Trophoblast cell (in vitro differentiated cells and primary cell): Measurements from ENCODE around the gene NTNG1.

Experiments
- DNase-seq, 2 donors: peaks; one replicate each; pipeline ENCODE4 v3.0.0-alpha.2; 2016
- H2AFZ ChIP-seq: 2 replicates; pipeline ENCODE4 v1.6.1; 2013; ENCODE audit warnings: low read length, moderate library complexity, mild to moderate bottlenecking; ENCODE audit not compliant: insufficient read depth, poor library complexity
- H2AK5ac ChIP-seq: 2 replicates; pipeline ENCODE4 v1.6.1; 2013; ENCODE audit warnings: mild to moderate bottlenecking, low read length
- H2BK120ac ChIP-seq: 2 replicates; pipeline ENCODE4 v1.6.1; 2013; ENCODE audit warnings: low read length, mild to moderate bottlenecking, moderate library complexity; ENCODE audit not compliant: insufficient read depth, poor library complexity
- H2BK12ac ChIP-seq: 2 replicates; pipeline ENCODE4 v1.6.1; 2013; ENCODE audit warnings: mild to moderate bottlenecking, low read length, moderate library complexity
- H2BK5ac ChIP-seq: 2 replicates; pipeline ENCODE4 v1.6.1; 2013; ENCODE audit warnings: low read length, low read depth, moderate library complexity, mild to moderate bottlenecking; ENCODE audit not compliant: poor library complexity
- H3K14ac ChIP-seq: 2 replicates; pipeline ENCODE4 v1.6.1; 2013; ENCODE audit warnings: mild to moderate bottlenecking, low read length
- H3K18ac ChIP-seq: 2 replicates; pipeline ENCODE4 v1.6.1; 2013; ENCODE audit warnings: mild to moderate bottlenecking, low read length
- H3K23ac ChIP-seq: 2 replicates; pipeline ENCODE4 v1.6.1; 2013; ENCODE audit warnings: low read length
- H3K27ac ChIP-seq: 2 replicates; pipeline ENCODE4 v1.5.1; 2013; ENCODE audit warnings: low read depth, mild to moderate bottlenecking, inconsistent platforms, low read length, moderate library complexity
- H3K27me3 ChIP-seq: 2 replicates; pipeline ENCODE4 v1.6.1; 2013; ENCODE audit warnings: inconsistent platforms, mild to moderate bottlenecking, low read length, moderate library complexity; ENCODE audit not compliant: insufficient read depth
- H3K36me3 ChIP-seq, 2 experiments: 1 replicate in 1 of 2; 2 replicates in 1 of 2; pipeline ENCODE4 v1.6.1; 2013; ENCODE audit warnings: low read length in 2 of 2, mild to moderate bottlenecking in 2 of 2, moderate library complexity in 1 of 2; ENCODE audit not compliant: insufficient read depth in 2 of 2, control insufficient read depth in 1 of 2
- H3K4ac ChIP-seq: 2 replicates; pipeline ENCODE4 v1.6.1; 2013; ENCODE audit warnings: low read depth, mild to moderate bottlenecking, low read length, moderate library complexity
- H3K4me1 ChIP-seq, 2 experiments: 1 replicate in 1 of 2; 2 replicates in 1 of 2; pipeline ENCODE4 v1.6.1; 2013; ENCODE audit warnings: low read length in 2 of 2, mild to moderate bottlenecking in 2 of 2, moderate library complexity in 1 of 2; ENCODE audit not compliant: insufficient read depth in 2 of 2, control insufficient read depth in 1 of 2
- H3K4me2 ChIP-seq: 2 replicates; pipeline ENCODE4 v1.6.1; 2013; ENCODE audit warnings: inconsistent platforms, mild to moderate bottlenecking, low read length, moderate library complexity
- H3K4me3 ChIP-seq: 2 replicates; pipeline ENCODE4 v1.5.1; 2013; ENCODE audit warnings: mild to moderate bottlenecking, low read depth, low read length, inconsistent platforms
- H3K79me1 ChIP-seq: one replicate; pipeline ENCODE4 v1.6.1; 2013; ENCODE audit warnings: low read length
- H3K79me2 ChIP-seq: 2 replicates; pipeline ENCODE4 v1.6.1; 2013; ENCODE audit warnings: low read length, mild to moderate bottlenecking; ENCODE audit not compliant: control insufficient read depth, insufficient read depth, poor library complexity
- H3K9ac ChIP-seq: 2 replicates; pipeline ENCODE4 v1.6.1; 2013; ENCODE audit warnings: mild to moderate bottlenecking, low read length
- H3K9me3 ChIP-seq: 2 replicates; pipeline ENCODE4 v1.6.1; 2013; ENCODE audit warnings: low read depth, mild to moderate bottlenecking, control low read depth, inconsistent platforms, low read length; ENCODE audit not compliant: insufficient read depth
- H4K12ac ChIP-seq: 2 replicates; pipeline ENCODE4 v1.6.1; 2013; ENCODE audit warnings: low read depth, mild to moderate bottlenecking, low read length, moderate library complexity
- H4K8ac ChIP-seq: 2 replicates; pipeline ENCODE4 v1.6.1; 2013; ENCODE audit warnings: low read depth, mild to moderate bottlenecking, low read length, moderate library complexity
- H4K91ac ChIP-seq: one replicate; pipeline ENCODE4 v1.6.1; 2013; ENCODE audit warnings: low read depth, mild to moderate bottlenecking, low read length, moderate library complexity
- WGBS: extraction: QIAGEN DNeasy Blood & Tissue Kit; methylation state at CpG from one replicate; pipeline ENCODE4 v1.1.7; 2013; ENCODE audit warnings: missing lambda C conversion rate; ENCODE audit not compliant: insufficient read length, insufficient coverage; ENCODE audit errors: extremely low coverage; 5-methylcytosine and 5-hydroxymethylcytosine counted together

Gene NTNG1

DNA sequence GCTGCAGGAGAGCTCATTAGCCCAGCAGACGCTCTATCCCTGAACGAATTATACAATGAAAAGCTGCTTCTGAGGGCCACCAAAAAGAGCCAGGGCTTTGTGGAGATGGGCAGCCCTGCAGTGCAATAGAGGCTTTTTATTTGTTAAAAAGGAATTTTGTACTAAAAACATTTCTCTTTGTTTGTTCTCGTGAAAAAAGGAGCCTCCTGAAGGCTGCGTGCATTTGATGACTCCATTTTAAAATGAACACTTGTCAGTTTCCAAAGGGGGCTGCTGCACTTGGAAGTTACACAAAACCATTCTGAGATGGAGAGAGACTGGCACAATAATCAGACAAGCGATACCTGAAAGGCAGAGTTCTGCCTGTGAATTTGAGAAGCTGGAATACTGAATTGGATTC lies 202.8 kb downstream of the NTNG1 start:
- H3K36me3 ChIP-seq, result no peaks in the 10 kb centered on the region
- H2BK5ac ChIP-seq, result no peak overlapping the region
- H2AK5ac ChIP-seq, result no peak overlapping the region
- H3K23ac ChIP-seq, result no peak overlapping the region
- no peak overlapping the region for H3K14ac ChIP-seq
- no peak overlapping the region for H3K27ac ChIP-seq
- H3K4me1 ChIP-seq, result no peaks in the 10 kb centered on the region
- no peak overlapping the region for H2BK12ac ChIP-seq
- no peak overlapping the region for H3K4me3 ChIP-seq
- H3K9me3 ChIP-seq, result no peaks in the 10 kb centered on the region
- H3K4me2 ChIP-seq, result no peak overlapping the region
- H3K79me1 ChIP-seq, result no peaks in the 10 kb centered on the region
- H3K9ac ChIP-seq, result no peak overlapping the region
- H4K12ac ChIP-seq, result no peak overlapping the region
- DNase-seq, result no peak
- no CpG with 5 or more reads among the region's 5 CpGs for WGBS
- no peak overlapping the region for H4K91ac ChIP-seq
- no peak overlapping the region for H2AFZ ChIP-seq
- H3K18ac ChIP-seq, result no peak overlapping the region
- H2BK120ac ChIP-seq, result no peak overlapping the region
- no peak overlapping the region for H3K4ac ChIP-seq
- H4K8ac ChIP-seq, result no peak overlapping the region
- no peaks in the 10 kb centered on the region for H3K27me3 ChIP-seq
- H3K79me2 ChIP-seq, result no peaks in the 10 kb centered on the region

DNA sequence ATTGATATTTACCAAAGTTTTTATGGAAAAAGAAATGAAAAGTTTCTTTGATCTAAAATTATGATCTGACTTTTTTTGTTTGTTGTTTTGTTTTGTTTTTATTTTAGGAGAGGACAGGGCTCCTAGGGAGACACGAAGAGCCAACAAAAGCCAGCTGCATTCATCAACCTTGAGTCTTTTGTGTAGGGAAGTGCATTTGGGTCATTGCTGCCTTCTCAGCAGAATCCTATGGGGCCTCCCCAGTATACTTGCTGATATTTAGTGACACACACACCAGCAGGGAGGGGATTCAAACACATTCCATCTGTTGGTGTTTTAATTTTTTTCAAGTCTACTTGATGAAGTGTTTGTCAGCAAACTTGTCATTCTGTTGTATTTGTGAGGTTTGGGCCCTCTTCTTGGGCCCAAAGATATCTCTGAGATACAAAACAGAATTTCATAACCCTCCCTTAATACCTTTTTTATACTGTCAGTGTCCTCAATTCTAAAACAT lies 203.5 kb downstream of the NTNG1 start:
- no peaks in the 10 kb centered on the region for H3K79me2 ChIP-seq

GRCh38 chr1:107344836-107345235 lies 204.0 kb downstream of the NTNG1 start:
- H3K23ac ChIP-seq, result no peak overlapping the region
- no peaks in the 10 kb centered on the region for H3K79me1 ChIP-seq
- H4K8ac ChIP-seq, result no peak overlapping the region
- no peak overlapping the region for H2BK5ac ChIP-seq
- no peak overlapping the region for H3K27ac ChIP-seq
- no peak overlapping the region for H2AFZ ChIP-seq
- no CpG with 5 or more reads among the region's 3 CpGs for WGBS
- no peaks in the 10 kb centered on the region for H3K4me1 ChIP-seq
- H4K12ac ChIP-seq, result no peak overlapping the region
- no peak overlapping the region for H3K14ac ChIP-seq
- no peak overlapping the region for H3K9ac ChIP-seq
- H3K9me3 ChIP-seq, result no peaks in the 10 kb centered on the region
- H2AK5ac ChIP-seq, result no peak overlapping the region
- H3K4me3 ChIP-seq, result no peak overlapping the region
- H2BK12ac ChIP-seq, result no peak overlapping the region
- no peaks in the 10 kb centered on the region for H3K79me2 ChIP-seq
- no peak overlapping the region for H3K4ac ChIP-seq
- H3K18ac ChIP-seq, result no peak overlapping the region
- DNase-seq, result no peak
- no peak overlapping the region for H4K91ac ChIP-seq
- H3K4me2 ChIP-seq, result no peak overlapping the region
- H3K36me3 ChIP-seq, result no peaks in the 10 kb centered on the region
- no peak overlapping the region for H2BK120ac ChIP-seq
- no peaks in the 10 kb centered on the region for H3K27me3 ChIP-seq

More for the DNA sequence above, 203.5 kb downstream of the NTNG1 start:
- Histone ChIP-seq H4K91ac (no peak overlapping the region), H3K36me3 (no peaks in the 10 kb centered on the region), H2BK5ac (no peak overlapping the region), H2BK120ac (no peak overlapping the region), H4K12ac (no peak overlapping the region), H2AFZ (no peak overlapping the region), H3K27ac (no peak overlapping the region), H3K23ac (no peak overlapping the region), H3K9me3 (no peaks in the 10 kb centered on the region), H3K4ac (no peak overlapping the region), H3K27me3 (no peaks in the 10 kb centered on the region), H3K4me3 (no peak overlapping the region), H3K18ac (no peak overlapping the region), H3K14ac (no peak overlapping the region), H3K4me1 (no peaks in the 10 kb centered on the region), H3K4me2 (no peak overlapping the region), H2AK5ac (no peak overlapping the region), H2BK12ac (no peak overlapping the region), H3K9ac (no peak overlapping the region), H4K8ac (no peak overlapping the region), H3K79me1 (no peaks in the 10 kb centered on the region)
- WGBS, result no CpG with 5 or more reads among the region's 1 CpG
- DNase-seq, result no peak

GRCh38 chr1:107352850-107353249 lies 212.0 kb downstream of the NTNG1 start:
- no peak overlapping the region for H2BK120ac ChIP-seq
- no peaks in the 10 kb centered on the region for H3K36me3 ChIP-seq
- no peaks in the 10 kb centered on the region for H3K79me1 ChIP-seq
- H3K4ac ChIP-seq, result no peak overlapping the region
- H3K27me3 ChIP-seq, result no peaks in the 10 kb centered on the region
- no peak overlapping the region for H2BK12ac ChIP-seq
- no peaks in the 10 kb centered on the region for H3K4me1 ChIP-seq
- no peak overlapping the region for H2AK5ac ChIP-seq
- H2BK5ac ChIP-seq, result no peak overlapping the region
- no peak for DNase-seq
- no peaks in the 10 kb centered on the region for H3K9me3 ChIP-seq
- no peak overlapping the region for H4K91ac ChIP-seq
- no peak overlapping the region for H2AFZ ChIP-seq
- H3K18ac ChIP-seq, result no peak overlapping the region
- H3K14ac ChIP-seq, result no peak overlapping the region
- H3K9ac ChIP-seq, result no peak overlapping the region
- H3K4me3 ChIP-seq, result no peak overlapping the region
- no peak overlapping the region for H3K4me2 ChIP-seq
- no peak overlapping the region for H3K23ac ChIP-seq
- no peak overlapping the region for H3K27ac ChIP-seq
- H4K8ac ChIP-seq, result no peak overlapping the region
- H3K79me2 ChIP-seq, result no peaks in the 10 kb centered on the region
- no peak overlapping the region for H4K12ac ChIP-seq
